NCI-H2081 (cell line): ENCODE measurements around the gene TMED1.
"Not testable (repeated sequence)": the region's sequence is repeated elsewhere in the genome, so short reads cannot be mapped to it uniquely, and the experiment has no call there.

ENCODE experiments used
- DNase-seq, 2 experiments: peaks; one replicate each; lab custom pipeline; 2025; lab: John Stamatoyannopoulos, UW

The TMED1 gene

GRCh38 chr19:10862561-10863106, 26.6 kb upstream of the TMED1 start:
- DNase-seq = no peak

GRCh38 chr19:10861103-10861651, 25.2 kb upstream of the TMED1 start:
- no peak for DNase-seq

- no peak for DNase-seq
These were observed 22.3 kb upstream of the TMED1 start for GRCh38 chr19:10858204-10858828.

- not testable (repeated sequence) for DNase-seq
These were observed 20.9 kb upstream of the TMED1 start for GRCh38 chr19:10856899-10857298.

- DNase-seq = no peak
These were observed 20.0 kb upstream of the TMED1 start for GRCh38 chr19:10855879-10856522.

GRCh38 chr19:10854350-10855089, 18.5 kb upstream of the TMED1 start:
- DNase-seq = no peak

- no peak for DNase-seq
These were observed 16.9 kb upstream of the TMED1 start for GRCh38 chr19:10852941-10853340.

GRCh38 chr19:10852098-10852800, 16.2 kb upstream of the TMED1 start:
- DNase-seq = no peak

- DNase-seq = no peak
These were observed 14.6 kb upstream of the TMED1 start for GRCh38 chr19:10850631-10851030.

- DNase-seq = no peak
These were observed 12.3 kb upstream of the TMED1 start, which contains the start of gene C19orf38 for GRCh38 chr19:10848230-10848856. Gene C19orf38, plus strand, starts transcription at chr19:10848415. Its CDS starts 94 bp downstream, at chr19:10848509.

- no peak for DNase-seq
These were observed 10.6 kb upstream of the TMED1 start for GRCh38 chr19:10846500-10847202.

- no peak for DNase-seq
These were observed 6.8 kb upstream of the TMED1 start for GRCh38 chr19:10842788-10843187.

GRCh38 chr19:10839114-10840050, 3.4 kb upstream of the TMED1 start:
- no peak for DNase-seq

GRCh38 chr19:10838377-10838776, 2.4 kb upstream of the TMED1 start:
- DNase-seq = no peak

- DNase-seq = not testable (repeated sequence)
These were observed 1.6 kb upstream of the TMED1 start for GRCh38 chr19:10837649-10838048.

- DNase-seq = peak; percentile 88 to 91
These were observed 693 bp upstream of the TMED1 start for GRCh38 chr19:10836479-10837330.

- no peak for DNase-seq
These were observed 791 bp downstream of the TMED1 start for GRCh38 chr19:10835089-10835753.

GRCh38 chr19:10832939-10833296, 3.1 kb downstream of the TMED1 start:
- DNase-seq = no peak
